ENCODE measurements around the gene LFNG. TPM values are rescaled to one million over a fixed set of nuclear protein-coding genes. Genes with fewer than 3 reads are reported as not detected.

Gene LFNG
- total and polyA plus RNA-seq, 2 of the 13 experiments (the other 11 are each of a cell fraction or from before 2014, with no cell fraction given), result 0.44 to 1.5 TPM

DNA sequence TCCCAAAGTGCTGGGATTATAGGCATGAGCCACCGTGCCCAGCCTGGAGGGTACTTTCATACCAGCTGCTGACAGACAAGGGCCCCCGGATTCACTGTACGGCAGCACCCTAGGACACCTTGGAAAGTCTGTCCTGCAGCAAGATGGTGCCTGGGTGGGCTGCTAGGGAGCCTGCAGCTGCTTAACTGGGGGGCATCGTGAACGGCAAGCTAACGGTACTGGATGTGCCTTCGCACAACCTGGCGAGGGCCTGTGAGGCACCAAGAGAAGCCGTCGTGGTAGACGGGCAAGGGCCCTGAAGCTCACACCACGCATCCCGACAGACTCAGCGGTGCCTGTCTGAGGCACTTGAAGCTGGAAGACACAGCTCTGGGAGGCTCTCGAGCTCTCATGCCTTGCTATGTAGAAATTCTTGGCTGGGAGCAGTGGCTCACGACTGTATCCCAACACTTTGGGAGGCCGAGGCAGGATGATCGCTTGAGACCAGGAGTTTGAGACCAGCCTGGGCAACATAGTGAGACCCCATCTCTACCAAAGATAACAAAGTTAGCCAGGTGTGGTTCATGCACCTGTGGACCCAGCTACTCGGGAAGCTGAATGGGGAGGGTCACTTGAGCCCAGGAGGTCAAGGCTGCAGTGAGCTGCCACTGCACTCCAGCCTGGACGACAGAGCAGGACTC, 26.3 kb downstream of the LFNG start:
- no peaks in the 10 kb centered on the region for H3K9me3 ChIP-seq (ENCODE audit: low read length)
- no TSS peak for BruUV-seq (replicated peaks)
- intact Hi-C loops (cut with micrococcal nuclease; ENCODE audit: unreplicated experiment), result no loop called here
- ChIA-PET POLR2A (no interaction called here), CTCF (ENCODE audit: low intra/inter-chr PET ratio, low total read pairs) (no interaction called here)
- H3K36me3 ChIP-seq (replicated peaks in 1 of 2; ENCODE audit: control insufficient read depth in 1 of 2, insufficient read depth in 2 of 2, low read length in 2 of 2), result peaks cover 16 to 47% of the 10 kb centered on the region in 2 experiments; a peak in 4 of 5 replicates
- ATAC-seq, result no peak
- H3K4me2 ChIP-seq (ENCODE audit: low read depth, low read length), result no peak overlapping the region
- no peak overlapping the region for H3K27ac ChIP-seq (ENCODE audit: extremely low read length, insufficient read depth, low read length)
- no peaks in the 10 kb centered on the region for H3K27me3 ChIP-seq (ENCODE audit: control insufficient read depth in 1 of 2, insufficient read depth in 2 of 2, low read length in 2 of 2)
- WGBS (ENCODE audit: low lambda C conversion rate), result 91% methylated on average over 13 of the region's 20 CpGs
- TF ChIP-seq ZNF879 (CRISPR knock-in tag; IDR thresholded peaks at IDR 0.05) (no peak), ZNF121 (CRISPR knock-in tag; IDR thresholded peaks at IDR 0.05) (peak; percentile 75), ZSCAN12 (CRISPR knock-in tag; IDR thresholded peaks at IDR 0.05) (no peak), ZBTB7A (CRISPR knock-in tag; IDR thresholded peaks at IDR 0.05) (no peak), SCMH1 (CRISPR knock-in tag; IDR thresholded peaks at IDR 0.05; ENCODE audit: borderline replicate concordance) (no peak)
- TF ChIP-seq, protein P1, sequence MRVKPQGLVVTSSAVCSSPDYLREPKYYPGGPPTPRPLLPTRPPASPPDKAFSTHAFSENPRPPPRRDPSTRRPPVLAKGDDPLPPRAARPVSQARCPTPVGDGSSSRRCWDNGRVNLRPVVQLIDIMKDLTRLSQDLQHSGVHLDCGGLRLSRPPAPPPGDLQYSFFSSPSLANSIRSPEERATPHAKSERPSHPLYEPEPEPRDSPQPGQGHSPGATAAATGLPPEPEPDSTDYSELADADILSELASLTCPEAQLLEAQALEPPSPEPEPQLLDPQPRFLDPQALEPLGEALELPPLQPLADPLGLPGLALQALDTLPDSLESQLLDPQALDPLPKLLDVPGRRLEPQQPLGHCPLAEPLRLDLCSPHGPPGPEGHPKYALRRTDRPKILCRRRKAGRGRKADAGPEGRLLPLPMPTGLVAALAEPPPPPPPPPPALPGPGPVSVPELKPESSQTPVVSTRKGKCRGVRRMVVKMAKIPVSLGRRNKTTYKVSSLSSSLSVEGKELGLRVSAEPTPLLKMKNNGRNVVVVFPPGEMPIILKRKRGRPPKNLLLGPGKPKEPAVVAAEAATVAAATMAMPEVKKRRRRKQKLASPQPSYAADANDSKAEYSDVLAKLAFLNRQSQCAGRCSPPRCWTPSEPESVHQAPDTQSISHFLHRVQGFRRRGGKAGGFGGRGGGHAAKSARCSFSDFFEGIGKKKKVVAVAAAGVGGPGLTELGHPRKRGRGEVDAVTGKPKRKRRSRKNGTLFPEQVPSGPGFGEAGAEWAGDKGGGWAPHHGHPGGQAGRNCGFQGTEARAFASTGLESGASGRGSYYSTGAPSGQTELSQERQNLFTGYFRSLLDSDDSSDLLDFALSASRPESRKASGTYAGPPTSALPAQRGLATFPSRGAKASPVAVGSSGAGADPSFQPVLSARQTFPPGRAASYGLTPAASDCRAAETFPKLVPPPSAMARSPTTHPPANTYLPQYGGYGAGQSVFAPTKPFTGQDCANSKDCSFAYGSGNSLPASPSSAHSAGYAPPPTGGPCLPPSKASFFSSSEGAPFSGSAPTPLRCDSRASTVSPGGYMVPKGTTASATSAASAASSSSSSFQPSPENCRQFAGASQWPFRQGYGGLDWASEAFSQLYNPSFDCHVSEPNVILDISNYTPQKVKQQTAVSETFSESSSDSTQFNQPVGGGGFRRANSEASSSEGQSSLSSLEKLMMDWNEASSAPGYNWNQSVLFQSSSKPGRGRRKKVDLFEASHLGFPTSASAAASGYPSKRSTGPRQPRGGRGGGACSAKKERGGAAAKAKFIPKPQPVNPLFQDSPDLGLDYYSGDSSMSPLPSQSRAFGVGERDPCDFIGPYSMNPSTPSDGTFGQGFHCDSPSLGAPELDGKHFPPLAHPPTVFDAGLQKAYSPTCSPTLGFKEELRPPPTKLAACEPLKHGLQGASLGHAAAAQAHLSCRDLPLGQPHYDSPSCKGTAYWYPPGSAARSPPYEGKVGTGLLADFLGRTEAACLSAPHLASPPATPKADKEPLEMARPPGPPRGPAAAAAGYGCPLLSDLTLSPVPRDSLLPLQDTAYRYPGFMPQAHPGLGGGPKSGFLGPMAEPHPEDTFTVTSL (CRISPR knock-in tag; IDR thresholded peaks at IDR 0.05; ENCODE audit: borderline replicate concordance), result no peak
- TF ChIP-seq, protein P2, sequence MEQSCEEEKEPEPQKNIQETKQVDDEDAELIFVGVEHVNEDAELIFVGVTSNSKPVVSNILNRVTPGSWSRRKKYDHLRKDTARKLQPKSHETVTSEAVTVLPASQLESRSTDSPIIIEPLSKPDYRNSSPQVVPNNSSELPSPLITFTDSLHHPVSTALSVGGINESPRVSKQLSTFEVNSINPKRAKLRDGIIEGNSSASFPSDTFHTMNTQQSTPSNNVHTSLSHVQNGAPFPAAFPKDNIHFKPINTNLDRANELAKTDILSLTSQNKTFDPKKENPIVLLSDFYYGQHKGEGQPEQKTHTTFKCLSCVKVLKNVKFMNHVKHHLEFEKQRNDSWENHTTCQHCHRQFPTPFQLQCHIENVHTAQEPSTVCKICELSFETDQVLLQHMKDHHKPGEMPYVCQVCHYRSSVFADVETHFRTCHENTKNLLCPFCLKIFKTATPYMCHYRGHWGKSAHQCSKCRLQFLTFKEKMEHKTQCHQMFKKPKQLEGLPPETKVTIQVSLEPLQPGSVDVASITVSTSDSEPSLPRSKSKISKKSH (CRISPR knock-in tag; IDR thresholded peaks at IDR 0.05; ENCODE audit: borderline replicate concordance), result 0 out of 2 replicates have a peak, but pooled peaks have one; percentile 40
- H2AFZ ChIP-seq (ENCODE audit: low read length), result no peak overlapping the region
- in situ Hi-C loops (cut with HindIII; ENCODE audit: extremely low pct_ligation_motif_present, low pct_unique_long_range_greater_than_20kb), result no loop called here
- no peak for FAIRE-seq
- H3K4me1 ChIP-seq (ENCODE audit: insufficient read depth, low read length), result no peaks in the 10 kb centered on the region
- no peak overlapping the region for H3K4me3 ChIP-seq (replicated peaks in 1 of 3; ENCODE audit: insufficient read depth in 1 of 3, low read depth in 2 of 3, low read length in 3 of 3)
- H3K9ac ChIP-seq (ENCODE audit: insufficient read depth, low read depth, low read length), result no peak overlapping the region
- H4K20me1 ChIP-seq (ENCODE audit: insufficient read depth, low read length), result no peaks in the 10 kb centered on the region
- DNase-seq (ENCODE audit: low spot score), result no peak
- H3K79me2 ChIP-seq (ENCODE audit: insufficient read depth, low read length), result no peaks in the 10 kb centered on the region

All from HepG2 (cell line).